Renal pelvis (tissue), 4 donors: Measurements from ENCODE around the gene CALM1. TPM values are rescaled to one million over a fixed set of nuclear protein-coding genes. Genes with fewer than 3 reads are reported as not detected.

Source experiments
- DNase-seq: peaks from one replicate; pipeline ENCODE4 v3.0.0-alpha.2; 2013
- polyA plus RNA-seq, 3 donors: library from polyadenylated mRNA; unstranded; fragments of 120-200 nt; gene quantifications; one replicate each; pipeline ENCODE4 v1.2.1, GENCODE V29; 2013; ENCODE audit not compliant: insufficient read length in 3 of 3

Gene CALM1
- polyA plus RNA-seq, 3 donors: 315 to 363 (median 356) TPM

DNA sequence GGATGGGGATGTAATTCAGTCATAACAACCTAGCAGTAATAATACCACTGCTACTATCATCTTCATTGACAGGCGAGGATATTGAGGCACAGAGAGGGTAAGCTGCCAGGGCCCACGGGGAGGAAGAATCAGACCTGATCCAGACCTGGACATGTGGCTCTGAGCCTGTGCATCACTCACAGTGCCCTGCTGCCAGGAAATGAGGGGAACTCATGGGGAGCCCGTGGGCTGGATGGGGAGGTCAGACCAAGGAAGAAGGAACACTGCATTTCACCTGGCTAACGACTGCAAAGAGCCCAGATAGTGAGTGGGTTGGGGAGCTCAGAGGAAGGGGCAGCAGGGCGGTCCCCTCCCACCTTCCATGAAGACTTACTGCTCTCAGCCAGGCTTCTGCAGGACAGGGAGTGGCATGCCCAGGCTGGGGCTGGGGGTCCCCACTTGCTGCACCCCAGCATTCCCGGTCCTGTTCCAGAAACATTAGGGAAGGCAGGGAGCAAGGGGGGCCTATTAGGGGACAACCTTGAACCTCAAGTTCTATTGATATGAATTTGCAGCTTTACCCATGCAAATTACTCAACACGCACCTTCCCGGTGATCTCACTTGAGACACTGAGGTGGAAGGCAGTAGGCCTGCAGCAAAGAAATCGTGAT lies 37.7 kb downstream of the CALM1 start:
- DNase-seq: no peak

DNA sequence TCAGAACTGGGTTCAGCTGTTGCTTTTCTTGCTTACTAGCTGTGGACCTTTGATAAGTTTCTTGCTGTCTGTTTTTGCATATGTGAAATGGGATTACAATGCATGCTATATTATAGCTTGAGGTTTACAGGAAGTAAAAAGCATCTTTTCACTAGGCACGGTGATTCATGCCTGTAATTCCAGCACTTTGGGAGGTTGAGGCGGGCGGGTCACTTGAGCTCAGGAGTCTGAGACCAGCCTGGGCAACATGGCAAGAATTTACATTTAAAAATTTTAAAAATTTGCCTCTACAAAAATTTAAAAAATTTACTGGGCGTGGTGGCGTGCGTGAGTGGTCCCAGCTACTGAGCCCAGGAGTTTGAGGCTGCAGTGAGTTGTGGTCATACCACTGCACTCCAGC lies 42.0 kb downstream of the CALM1 start:
- no peak for DNase-seq

DNA sequence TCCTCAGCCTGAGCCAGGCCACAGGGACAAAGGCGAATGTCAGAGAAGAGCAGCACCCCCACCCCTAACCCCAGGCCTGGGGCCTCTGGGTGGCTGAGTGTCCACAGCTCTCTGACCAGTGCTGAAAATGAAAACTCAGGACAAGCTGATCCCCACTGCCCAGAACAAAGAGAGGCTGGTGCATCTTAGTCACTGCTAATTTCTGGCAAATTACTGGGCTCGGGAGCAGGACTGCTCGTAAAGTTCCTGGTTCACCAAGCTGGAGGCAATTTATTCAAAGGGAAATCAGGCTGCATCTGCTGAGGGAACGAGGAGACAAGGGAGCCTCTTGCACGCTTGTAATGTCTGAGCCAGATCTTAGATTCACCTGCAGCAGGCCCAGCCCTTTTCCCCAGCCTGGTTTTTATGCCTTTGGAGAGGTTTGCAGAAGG lies 43.2 kb downstream of the CALM1 start:
- DNase-seq: no peak

DNA sequence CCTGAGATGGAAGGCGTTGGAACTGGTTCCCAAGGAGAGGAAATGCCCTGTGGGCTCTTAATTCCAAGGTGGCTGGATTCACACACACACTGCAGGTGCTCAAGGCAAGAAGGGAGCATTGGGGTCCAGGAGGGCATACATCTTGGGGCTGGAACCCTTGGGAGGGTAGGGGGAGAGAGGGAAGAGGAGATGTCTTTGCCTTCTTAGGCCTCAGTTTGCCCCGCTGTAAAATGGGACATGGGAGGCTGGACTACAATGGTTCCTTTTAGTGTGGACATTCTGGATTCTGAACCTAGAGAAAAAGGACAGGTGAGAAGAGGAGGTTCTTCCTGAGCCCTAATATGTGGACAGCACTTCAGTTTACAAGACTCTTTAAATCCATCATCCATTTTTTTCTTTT lies 43.8 kb downstream of the CALM1 start:
- no peak for DNase-seq

DNA sequence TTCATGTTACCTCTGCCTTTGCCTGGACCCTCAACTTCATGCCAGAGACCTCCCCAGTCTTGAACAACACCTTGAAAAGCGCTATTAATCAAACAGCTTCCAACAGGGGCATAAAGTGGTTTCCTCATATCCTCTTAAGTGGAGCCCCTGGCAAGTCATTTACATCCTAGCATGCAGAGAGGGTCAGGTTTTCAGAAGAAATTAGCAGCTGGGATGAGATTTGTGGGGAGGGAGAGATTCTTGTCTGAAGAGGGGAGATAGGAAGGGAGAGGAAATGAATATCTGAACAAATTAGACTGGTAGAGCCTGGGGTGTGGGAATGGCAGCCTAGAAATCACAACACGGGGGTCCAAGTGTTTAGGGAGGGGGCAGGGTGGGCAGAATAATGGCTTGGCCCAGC lies 45.6 kb downstream of the CALM1 start:
- no peak for DNase-seq

DNA sequence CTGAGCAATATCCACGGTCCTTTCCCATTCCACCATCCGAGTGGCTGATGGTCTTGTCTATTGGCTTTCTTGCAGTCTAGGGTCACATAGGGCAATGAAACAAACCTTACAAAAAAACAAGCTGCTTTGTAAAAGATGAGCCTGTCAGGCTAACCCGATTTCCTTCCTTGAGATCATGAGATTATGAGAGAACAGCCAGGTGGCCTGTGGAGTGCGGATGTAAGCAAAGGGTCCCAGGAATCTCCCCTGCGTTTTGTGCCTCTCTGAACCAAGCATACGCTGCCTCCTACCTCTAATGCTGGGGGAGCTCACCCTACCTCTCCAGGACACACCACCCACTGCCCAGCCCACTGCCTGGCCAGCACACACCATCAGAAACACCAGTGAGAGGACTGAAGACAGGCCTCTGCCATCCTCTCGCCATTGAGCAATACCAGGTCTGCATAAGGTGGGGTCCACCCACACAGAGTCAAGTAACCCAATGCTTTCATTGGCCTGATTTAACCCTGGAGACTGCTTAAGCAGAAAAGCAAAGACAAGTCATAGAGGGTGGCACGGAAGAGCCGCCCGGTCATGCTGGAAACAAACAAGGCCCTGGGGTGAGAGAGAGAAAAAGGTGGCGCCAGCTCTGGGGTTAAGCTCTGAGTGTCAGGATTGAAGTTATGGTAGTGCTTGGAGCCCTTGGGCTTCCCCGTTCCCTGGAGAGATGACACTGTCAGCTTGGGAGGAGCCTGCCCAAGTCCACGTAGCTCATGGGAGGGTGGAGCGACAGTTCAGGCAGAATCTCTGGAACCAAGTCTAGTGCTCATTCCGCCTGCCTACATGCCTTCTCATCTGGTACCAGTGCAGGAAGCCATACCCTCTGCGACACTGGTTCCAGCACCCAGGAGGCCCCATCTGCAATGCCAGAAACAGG lies 46.6 kb downstream of the CALM1 start:
- no peak for DNase-seq

DNA sequence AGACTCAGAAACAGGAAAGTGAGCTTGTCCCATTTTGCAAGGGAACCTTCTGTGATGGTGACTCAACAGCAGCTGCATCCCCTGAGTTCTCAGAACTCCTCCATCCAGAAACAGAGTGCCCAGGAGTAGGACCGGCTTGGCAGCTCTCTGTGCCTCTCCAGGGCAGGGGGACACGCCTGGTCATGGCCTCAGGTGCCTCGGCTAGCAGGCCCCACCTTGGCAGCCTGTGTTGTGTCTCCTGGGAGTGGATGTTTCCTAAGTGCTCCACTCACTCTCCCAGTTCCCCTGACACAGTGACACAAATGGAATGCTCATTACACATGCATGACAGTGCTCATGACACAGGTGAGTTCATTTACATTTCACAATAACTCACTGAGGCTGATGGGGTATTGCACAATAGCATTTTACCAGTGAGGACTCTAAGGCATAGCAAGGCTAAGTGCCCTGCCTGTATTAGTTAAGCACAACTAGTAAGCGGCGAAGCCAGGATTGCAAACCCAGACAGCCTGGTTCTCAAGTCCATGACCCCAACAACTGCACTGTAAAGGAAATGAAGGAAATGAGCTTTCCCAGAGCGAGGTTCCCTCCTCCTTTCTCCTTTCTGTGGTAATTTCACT lies 47.4 kb downstream of the CALM1 start:
- no peak for DNase-seq

DNA sequence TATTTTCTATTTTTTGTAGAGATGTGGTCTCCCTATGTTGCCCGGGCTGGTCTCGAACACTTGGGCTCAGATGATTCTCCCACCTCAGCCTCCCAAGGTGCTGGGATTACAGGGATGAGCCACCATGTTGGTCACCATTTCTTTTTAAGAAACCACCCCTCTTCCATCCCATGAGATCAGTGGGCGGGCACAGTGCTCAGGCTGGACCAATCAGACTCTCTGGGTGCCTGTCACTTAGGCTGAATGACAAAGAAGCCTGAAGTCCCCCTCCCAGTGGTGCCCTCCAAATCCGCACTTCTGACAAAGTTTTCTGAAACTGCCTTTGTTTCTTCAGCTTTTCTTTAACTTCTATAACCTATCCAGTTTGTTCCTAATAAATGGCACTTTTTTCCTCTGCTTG lies 48.2 kb downstream of the CALM1 start:
- no peak for DNase-seq

DNA sequence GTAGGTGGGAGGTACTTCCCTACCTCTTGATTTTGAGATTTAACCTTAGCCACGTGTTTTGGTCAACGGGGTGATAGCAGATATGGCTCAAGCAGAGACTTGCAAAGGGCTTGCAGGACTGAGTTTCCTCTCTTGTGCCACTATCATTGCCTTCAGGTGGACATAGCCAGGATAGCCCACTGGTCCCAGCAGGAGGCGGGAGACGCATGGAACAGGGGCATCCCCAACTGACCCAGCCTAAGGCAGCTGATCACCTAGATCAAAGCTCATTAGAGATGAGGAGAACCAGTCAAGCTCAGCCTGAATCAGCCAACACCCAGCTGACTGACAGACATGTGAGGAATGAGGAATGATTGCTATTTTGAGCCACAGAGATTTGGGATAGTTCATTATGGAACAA lies 49.6 kb downstream of the CALM1 start:
- no peak for DNase-seq

DNA sequence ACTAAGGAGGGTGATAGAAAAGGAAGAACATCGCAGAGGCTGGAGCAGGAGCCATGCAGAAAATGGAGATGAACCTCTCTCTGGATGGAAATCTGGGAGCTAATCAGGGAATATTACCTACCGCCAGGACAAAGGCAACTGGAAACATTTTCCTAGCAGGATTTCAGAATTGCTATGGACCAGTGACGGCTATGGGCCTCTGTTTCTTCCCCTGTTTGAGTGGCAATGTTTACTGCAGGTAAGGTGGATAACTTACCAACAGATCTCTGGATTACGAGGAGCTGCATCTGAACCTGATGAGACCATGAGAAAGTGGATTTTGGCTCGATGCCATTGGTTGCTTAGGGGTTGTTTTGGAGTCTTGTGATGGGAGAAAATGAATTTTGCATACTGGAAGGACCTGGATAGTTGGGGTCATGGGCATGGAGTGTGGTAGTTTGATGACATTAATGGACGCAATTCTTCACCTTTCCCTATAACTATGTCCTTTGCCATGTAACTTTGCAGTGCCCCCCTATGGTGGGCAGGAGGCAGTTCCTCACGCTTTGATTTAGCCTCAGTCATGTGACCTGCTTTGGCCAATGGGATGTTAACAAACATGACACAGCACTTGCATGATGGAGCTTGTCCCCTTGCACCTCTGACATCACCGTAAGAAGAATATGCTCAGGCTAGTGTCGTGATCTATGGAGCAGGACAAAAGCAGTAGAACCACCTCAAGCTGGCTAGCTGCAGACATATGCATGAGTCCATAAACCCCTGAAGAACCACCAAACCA lies 51.1 kb downstream of the CALM1 start:
- no peak for DNase-seq

DNA sequence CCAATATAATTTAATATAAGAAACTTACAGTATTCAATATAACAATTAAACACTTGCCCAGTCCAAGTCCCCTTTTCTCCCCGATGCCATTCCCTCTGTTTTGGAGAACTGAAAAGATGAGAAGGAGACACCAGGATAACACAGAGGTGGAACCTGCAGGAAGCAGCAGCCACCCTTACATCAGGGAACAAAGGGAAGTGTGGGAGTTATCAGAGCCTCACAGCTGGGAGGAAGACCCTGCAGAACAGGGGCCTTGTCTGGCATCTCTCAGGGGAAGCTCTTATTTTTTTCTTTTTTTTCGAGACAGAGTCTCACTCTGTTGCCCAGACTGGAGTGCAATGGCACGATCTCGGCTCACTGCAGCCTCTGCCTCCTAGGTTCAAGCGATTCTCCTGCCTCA lies 52.6 kb downstream of the CALM1 start:
- no peak for DNase-seq

DNA sequence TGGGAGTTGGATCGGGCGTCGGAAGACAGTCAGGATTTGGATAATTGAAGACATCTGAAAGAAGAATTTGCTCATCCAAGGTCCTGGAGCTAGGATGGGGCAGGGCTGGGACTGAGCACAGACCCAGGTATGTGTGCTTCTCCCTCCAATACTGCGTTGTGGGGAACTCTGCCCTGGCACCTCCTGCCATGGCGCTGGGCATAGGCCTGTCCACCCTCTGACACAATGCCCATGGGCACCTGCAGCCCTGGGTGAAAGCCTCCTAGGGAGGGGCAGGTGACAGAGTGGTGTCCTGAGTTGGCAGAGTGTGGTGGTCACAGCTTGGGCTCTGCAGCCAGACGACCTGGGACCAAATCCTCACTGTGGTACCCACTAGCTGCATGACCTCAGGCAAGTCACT lies 53.3 kb downstream of the CALM1 start:
- no peak for DNase-seq

DNA sequence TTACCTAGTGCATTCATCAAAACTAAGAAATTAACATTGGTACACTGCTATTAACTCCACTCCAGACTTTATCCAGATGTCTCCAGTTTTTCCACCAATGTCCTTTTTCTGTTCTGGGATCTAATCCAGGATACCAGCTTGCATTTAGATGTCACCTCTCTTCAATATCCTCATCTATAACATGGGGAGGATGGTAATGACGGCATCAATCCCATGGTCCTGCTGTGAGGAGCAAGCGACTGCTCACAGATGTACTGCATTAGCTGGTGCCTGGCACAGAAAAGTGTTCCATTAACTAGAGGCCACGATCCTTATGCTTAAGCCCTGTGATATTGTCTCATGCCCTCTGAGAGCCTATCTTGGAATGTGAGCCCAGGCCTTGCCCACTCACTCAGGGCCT lies 53.8 kb downstream of the CALM1 start:
- no peak for DNase-seq

DNA sequence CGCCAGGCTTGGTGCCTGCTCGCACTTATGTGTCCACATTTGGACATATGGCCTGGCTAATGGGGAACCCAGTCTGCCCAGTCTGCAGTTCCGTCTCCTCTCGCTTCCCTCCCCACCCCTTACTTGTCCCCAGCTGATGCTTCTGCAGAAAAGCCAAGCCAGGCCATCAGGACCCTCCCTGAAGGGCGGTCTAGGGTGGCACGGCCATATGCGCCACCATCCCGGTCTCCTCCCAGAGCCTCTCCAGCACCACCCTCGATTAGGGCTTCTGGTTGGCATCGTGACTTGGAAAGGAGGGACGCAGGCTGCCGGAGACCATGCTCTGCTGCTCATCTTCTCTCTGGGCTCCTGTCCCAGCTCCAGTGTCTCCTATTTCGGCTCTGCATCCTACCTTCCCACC lies 54.6 kb downstream of the CALM1 start:
- DNase-seq: no peak

DNA sequence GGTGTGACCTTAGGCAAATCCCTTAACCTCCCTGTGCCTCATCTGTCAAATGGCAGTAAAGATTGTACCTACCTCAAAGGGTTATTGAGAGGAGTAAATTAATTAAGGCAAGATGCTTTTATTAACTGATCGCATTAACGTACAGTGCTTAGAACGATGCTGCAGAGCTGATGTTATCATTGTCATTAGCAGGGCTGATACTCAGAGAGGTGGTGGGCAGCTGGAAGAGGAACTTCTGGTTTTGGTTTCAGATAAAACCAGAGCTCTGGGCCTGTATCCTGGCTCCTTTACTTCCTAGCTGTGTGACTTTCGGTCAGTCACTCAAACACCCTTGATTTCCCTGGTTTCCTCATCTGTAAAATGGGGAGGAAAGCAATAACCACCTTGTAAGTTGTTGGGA lies 55.1 kb downstream of the CALM1 start:
- no peak for DNase-seq

DNA sequence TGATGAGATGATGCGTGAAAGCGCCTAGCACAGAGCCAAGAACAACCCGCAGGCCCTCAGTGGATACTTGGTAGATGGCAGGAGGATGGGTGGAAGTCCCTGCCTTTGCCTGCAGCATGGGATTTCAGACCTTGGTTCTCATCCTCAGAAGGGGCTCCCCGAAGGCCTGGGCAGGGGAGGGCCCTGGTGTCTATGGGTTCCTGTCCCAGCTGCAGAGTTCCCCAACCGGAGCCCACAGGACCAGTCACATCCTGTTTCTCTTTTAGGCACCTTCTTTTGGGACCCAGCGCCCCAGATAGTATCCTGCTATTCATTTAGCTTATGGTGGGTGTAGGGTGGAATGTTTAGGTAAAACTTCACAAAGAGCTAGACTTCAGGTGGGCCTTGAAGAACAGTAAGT lies 55.5 kb downstream of the CALM1 start:
- no peak for DNase-seq

DNA sequence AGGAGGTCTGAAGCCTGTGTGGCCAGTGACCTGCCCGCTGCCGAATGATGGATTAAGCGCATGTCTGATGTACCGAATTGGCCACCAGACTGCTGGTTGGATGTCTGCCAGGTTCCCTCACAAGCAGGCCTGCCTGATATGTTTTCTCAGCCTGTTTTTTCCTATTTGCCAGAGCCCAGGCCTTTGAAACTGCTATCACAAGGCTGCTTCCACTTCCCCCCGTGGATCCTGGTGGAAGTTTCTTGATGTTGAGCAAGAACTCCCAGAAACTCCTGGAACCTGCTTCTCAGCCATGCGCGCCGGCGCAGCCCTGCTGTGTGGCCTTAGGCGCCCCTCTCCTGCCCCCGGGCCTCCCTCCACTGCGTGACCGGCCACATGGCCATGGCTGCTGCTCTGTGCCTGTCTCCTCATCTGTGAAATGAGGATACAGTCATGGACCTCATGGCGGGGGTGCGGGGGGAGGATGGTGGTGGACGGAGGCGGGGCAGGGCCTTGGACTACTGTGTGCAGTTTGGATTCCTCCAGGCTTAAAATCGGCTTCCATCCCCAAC lies 56.6 kb downstream of the CALM1 start:
- DNase-seq: peak; percentile 56

DNA sequence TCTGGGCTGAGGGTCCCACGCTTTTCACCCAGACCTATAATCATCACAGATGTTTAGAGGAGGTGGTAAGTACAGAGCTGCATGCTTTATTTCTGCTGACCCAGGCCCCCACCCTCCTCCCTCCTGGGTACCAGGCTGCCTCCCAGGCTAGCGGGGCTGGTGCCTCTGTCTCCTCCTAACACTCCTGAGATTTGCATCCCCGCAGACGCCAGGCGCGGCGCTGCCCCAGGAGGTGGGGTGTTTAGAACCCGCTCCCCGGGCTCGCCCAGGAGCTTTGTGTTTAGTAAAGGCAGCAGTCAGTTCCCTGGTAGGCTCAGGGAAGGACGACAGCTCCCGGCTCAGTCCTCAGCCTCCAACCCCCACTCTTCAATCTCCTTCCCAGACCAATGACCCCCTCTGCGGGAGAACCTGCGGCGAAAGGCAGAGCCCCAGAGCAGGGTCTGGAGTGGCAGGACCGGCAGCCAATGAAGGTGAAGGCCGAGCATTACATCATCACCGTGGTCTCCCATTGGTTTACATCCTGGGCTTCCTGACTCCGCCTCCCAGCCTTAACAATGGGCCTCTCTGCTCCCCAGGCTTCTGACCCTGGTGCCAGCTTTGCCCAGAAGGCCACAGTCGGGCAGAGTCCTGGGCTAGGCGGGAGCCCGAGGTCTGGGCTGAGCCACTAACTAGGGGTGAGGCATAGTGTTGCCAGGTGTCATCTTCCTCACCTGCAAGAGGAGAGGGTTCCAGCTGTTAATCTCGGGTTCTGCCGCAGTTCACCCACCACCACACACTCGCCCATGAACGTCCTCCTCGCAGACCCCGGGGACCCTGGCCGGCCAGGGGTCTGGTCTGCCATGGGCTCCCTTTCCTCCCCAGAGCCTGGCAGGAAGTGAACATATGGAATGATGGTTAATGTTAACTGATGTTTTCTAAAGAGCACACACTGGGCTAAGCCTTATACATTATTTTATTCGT lies 57.5 kb downstream of the CALM1 start:
- DNase-seq: peak; percentile 91

DNA sequence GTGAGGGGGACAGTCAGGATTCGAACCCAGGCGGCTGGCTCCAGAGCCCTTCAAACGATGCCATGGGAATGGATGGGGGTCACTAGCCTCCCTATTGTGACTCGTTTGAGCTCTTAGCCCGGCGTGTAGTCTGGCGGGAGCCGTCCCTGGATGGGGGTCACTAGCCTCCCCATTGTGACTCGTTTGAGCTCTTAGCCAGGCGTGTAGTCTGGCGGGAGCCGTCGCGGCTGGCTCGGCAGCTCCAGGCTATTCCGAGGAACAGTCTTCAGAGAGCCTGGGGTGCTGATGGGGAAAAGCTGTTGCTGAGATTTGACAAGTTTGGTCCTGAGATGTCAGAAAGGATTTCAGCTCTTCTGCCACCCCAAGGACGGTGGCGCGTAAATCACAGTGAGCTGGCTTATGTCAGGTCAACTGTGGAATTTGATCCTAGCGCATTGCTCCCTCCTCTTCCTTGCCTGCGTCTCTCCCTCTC lies 58.3 kb downstream of the CALM1 start:
- peak; percentile 82 for DNase-seq

DNA sequence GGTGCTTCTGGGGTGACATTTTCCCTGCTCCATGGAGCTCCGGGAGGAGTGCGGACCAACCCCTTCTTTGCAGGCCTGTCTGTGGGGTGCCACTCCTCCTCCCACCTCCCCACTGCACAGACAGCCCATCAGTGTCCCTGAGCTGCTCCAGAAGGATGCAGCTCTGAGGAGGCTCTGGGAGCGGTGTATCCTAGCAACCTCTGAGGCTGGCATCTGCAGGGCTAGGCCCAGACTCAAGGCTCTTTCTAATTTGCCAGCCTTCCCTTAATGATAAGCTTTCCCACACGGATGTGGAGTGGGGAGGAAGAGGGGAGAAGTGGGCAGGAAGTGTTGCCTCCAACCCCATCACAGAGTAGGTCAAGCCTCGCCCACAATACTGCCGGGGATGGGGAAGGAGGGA lies 59.7 kb downstream of the CALM1 start:
- no peak for DNase-seq

DNA sequence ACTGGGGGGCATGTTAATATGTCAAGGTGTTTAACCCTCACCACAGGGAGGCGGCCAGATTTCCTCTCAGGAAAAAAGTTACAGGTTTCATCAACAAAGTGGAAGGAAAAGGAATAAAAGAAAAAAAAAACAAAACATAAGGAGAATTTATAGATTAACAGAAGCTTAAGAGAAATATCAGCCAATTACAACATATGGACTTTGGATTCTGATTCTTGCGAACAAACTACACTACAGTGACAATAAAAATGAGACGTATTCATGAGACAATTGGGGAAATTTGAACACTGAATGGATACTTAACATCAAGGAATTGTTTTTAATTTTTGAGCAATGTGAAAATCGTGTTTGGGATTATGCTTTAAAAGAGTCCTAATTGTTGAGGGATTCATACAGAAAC lies 60.4 kb downstream of the CALM1 start:
- no peak for DNase-seq
